Mononuclear cell (primary cell): ENCODE measurements around the gene TRAF1. TPM values are rescaled to one million over a fixed set of nuclear protein-coding genes. Genes with fewer than 3 reads are reported as not detected.

Experiments used
- H3K27me3 ChIP-seq: 2 replicates; pipeline ENCODE4 v1.6.0; 2011; ENCODE audit warnings: low read length, control low read depth; ENCODE audit not compliant: insufficient read depth
- H3K4me1 ChIP-seq: 2 replicates; pipeline ENCODE4 v1.5.1; 2011; ENCODE audit warnings: mild to moderate bottlenecking, low read length, control low read depth; ENCODE audit not compliant: insufficient read depth
- H3K4me3 ChIP-seq: 2 replicates; pipeline ENCODE4 v1.5.1; 2011; ENCODE audit warnings: mild to moderate bottlenecking, low read length, moderate library complexity
- H3K9me3 ChIP-seq: 2 replicates; pipeline ENCODE4 v1.5.1; 2011; ENCODE audit warnings: low read depth, mild to moderate bottlenecking, control low read depth, low read length
- total RNA-seq: library from RNA; depleted of rRNA; stranded (reverse); fragments of >200 nt; gene quantifications from one replicate; pipeline ENCODE4 v1.2.3, GENCODE V29; 2012

The TRAF1 gene
- total RNA-seq, 1 donor, result 88.8 TPM

DNA sequence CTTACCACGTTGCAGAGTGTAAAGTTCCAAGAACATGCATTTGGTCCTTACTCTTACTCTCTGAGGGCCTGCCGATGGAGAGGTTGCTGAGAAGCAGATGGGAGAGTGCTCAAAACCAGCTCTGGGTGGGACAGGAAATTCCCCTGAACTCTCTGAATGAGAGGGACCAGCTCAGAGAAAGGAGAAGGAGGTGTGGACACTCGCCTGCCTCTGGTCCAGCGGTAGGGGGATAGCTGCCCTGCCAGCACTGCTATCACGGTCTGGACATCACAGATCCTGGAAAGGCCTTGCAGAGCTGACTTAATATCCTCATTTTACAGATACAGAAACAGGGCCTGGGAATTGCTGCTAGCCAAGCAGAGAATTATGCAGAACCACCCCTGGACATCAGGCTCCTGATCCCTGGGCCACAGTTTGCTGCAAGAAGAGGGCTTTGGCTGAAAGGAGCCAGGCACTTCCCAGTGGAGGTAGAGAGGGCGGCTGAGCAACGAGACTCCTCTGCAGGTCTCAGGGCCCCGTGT lies 4.9 kb downstream of the TRAF1 start:
- Histone ChIP-seq H3K9me3 (no peaks in the 10 kb centered on the region), H3K4me3 (no peak overlapping the region), H3K4me1 (peaks cover 79% of the 10 kb centered on the region), H3K27me3 (no peaks in the 10 kb centered on the region)

DNA sequence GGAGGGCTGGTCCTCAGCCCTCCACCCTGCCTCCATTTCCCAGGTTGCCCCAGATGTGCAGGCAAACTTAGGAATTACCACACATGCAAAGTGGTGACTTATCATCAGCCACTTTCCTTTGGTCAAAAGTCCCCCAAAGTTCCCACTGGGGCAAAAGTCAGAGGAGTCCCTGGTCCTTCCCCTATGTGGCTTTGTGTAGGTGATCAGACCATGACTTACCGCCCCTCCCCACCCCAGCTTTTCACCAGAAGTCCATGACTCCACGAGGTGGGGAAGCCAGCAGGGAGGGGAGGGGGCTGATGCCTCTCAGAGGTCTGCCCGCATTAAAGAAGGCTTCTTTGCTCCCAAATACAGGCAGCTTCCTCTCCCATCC lies 5.8 kb downstream of the TRAF1 start:
- H3K9me3 ChIP-seq, result no peaks in the 10 kb centered on the region
- H3K4me3 ChIP-seq, result no peak overlapping the region
- peaks cover 77% of the 10 kb centered on the region for H3K4me1 ChIP-seq
- H3K27me3 ChIP-seq, result no peaks in the 10 kb centered on the region

DNA sequence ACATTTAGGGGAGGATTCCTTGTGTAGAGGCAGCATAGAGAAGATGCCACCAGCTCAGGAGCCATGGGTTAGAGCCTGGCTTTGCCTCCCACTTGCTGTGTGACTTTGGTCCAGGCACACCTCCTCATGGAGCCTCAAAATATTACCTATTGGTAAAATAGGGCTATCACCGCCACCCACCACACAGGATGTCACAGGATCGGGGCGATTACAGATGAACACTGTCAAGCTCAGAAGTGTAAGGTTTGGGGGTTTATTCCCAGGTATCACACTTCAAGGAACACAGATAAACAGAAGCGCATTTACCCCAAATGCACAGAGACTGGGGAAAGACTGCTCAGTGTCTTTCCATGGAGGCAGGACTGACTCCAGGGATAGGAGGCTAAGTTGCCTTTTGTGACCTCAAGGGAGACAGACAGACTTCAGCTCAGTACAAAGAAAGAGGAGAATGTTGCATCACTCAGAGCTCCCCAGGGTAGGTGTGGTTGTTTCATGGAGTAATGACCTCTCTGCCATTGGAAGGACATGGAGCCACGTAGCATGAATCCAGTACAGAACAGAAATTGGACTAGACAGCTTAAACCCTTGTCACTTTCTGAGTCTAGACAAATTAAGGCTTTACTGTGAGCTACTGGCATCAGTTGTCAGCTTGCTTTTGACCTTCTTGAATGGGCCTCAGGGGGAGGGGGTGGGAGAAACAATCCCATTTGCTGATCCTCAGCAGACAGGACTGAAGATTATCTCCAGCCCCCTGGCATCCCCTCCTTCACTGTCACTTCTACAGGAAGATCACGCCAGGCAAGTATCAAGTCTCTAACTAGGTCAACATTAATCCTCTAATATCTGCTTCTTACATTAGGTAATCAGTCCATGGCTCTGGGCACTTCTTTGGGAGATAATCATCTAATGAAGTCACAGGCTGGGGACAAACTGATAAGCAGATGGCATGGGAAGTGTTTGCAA lies 6.5 kb downstream of the TRAF1 start:
- no peak overlapping the region for H3K4me3 ChIP-seq
- no peaks in the 10 kb centered on the region for H3K27me3 ChIP-seq
- no peaks in the 10 kb centered on the region for H3K9me3 ChIP-seq
- peaks cover 77% of the 10 kb centered on the region for H3K4me1 ChIP-seq

DNA sequence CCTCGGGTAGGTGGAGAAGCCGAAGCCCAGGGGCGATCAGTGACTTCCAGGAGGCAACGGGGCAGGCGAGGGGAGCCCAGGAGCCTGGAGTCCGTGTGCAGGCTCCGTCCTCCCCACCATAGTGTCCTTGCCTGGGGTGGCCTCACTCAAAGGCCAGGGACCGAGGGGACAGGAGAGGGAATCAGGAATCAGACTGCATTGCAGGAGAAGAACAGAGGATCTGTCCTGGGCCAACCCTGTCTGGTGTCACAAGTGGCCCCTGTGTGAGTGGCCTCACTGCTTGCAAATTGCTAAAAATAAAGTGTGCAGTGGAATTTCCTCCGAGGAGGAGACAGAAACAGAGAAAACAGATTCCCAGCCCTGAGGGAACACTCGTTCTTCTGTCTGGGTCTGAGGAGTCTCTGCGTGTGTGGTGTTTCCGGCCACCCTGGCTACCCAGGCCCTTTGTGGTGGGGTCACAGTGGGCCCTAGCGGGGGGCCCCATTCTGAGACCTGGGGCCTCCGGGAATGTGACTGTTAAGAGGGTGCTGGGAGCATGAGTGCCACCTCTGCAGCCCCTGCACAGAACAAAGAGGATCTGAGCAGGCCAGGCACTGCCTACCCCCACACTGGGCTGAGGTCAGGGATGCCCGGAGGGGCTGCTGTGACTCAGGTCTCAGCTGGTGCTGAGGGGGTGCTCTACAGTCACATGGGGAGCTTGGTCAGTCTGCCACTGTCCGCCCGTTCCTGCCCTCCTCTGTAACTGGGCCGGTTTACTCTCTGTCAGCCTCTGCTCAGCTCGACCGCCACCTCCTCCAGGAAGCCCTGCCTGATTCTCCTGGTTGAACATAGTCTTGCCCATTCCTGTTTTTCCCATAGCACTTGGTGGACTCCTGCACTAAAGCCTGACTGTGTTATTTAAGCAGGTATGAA lies 7.4 kb downstream of the TRAF1 start:
- Histone ChIP-seq H3K4me3 (no peak overlapping the region), H3K4me1 (peaks cover 77% of the 10 kb centered on the region), H3K9me3 (no peaks in the 10 kb centered on the region), H3K27me3 (no peaks in the 10 kb centered on the region)

DNA sequence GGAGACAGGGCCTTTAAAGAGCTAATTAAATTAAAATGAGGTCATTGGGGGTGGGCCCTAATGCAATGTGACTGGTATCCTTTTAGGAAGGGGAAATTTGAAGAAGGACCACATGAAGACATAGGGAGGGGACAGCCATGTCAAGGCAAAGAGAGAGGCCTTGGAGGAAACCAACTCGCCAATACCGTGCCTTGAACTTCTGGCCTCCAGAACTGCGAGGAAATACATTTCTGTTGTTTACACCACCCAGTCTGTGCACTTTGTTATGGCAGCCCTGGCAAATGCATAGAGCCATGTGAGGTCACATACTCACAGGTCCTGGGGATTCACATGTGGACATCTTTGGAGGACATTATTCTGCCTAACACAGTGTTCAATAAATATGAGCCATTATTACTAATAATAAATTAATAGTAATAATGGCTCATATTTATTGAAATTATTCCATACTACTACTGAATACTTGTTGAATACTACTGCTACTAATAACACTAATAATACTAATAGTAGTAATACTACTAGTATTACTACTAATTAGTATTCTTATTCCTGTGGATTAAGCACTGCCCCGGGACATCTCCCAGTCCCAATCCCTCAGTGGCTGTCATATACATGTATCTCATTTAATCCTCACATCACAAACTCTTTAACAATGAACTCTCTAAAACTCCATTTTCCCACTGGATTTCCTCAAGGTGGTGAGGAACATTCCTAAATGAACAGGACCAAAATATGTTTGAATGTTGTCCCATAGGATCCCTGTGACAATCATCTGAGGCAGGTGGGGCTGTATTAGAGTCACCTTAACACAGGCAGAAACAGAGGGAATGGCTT lies 8.4 kb downstream of the TRAF1 start:
- Histone ChIP-seq H3K9me3 (no peaks in the 10 kb centered on the region), H3K4me3 (no peak overlapping the region), H3K4me1 (peaks cover 66% of the 10 kb centered on the region), H3K27me3 (no peaks in the 10 kb centered on the region)

DNA sequence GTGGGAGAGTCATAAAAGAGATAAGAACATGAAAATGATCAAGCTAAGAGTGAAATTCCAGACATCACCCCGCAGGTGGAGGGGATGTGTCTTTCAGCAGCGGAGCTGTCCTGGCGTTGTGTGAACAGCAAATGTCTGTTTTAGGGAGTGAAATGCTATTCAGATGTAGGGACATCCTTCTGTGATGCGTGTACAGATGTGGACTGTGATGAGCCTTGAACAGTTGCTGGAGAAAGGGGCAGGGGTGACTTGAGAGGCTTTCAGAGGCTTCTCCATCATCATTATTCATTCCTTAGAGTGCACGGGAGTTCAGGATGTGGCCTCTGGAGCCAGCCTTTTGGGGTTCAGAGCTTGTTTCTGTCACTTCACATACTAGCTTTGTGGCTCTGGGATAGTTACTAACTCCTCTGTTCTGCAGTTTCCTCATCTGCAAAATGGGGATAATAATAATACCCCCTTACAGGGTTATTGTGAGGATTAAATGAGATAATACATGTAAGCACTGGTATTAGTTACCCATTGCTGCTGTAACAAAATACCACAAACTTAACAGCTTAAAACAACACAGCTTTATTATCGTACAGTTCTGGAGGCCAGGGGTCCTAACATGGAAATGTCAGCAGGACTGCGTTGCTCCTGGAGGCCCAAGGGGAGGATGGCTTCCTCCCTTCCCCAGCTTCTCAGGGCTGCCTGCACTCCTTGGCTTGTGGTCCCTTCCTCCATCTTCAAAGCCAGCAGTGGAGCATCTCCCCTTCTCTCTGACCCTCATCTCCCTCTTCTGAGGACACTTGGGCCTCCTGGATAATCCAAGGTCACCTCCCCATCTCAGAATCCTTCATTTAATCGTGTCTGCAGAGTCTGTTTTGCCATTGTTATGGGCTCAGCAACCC lies 9.4 kb downstream of the TRAF1 start:
- H3K4me1 ChIP-seq, result peaks cover 58% of the 10 kb centered on the region

DNA sequence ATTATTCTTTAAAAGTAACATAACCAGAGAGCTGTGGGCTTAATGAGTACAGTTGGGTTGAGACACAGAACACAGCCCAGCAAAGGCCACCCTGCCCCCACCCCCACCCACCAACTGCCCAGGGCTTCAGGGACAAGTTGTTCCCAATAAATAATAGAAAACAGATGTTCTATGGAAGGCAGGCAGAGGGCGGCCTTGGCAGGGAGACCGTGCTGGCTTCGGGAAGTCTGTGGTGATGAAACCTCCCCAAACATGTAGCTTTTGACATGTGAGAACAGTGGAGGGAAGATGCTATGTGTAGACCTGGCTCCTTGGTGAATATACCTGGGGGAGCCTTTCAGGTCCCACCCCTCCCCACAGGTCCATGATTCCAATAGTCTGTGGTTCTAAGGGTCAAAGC lies 10.0 kb downstream of the TRAF1 start:
- H3K4me1 ChIP-seq, result peaks cover 54% of the 10 kb centered on the region
- no peaks in the 10 kb centered on the region for H3K9me3 ChIP-seq
- no peaks in the 10 kb centered on the region for H3K27me3 ChIP-seq
- no peak overlapping the region for H3K4me3 ChIP-seq

More for the DNA sequence above, 9.4 kb downstream of the TRAF1 start:
- Histone ChIP-seq H3K4me3 (no peak overlapping the region), H3K9me3 (no peaks in the 10 kb centered on the region), H3K27me3 (no peaks in the 10 kb centered on the region)

DNA sequence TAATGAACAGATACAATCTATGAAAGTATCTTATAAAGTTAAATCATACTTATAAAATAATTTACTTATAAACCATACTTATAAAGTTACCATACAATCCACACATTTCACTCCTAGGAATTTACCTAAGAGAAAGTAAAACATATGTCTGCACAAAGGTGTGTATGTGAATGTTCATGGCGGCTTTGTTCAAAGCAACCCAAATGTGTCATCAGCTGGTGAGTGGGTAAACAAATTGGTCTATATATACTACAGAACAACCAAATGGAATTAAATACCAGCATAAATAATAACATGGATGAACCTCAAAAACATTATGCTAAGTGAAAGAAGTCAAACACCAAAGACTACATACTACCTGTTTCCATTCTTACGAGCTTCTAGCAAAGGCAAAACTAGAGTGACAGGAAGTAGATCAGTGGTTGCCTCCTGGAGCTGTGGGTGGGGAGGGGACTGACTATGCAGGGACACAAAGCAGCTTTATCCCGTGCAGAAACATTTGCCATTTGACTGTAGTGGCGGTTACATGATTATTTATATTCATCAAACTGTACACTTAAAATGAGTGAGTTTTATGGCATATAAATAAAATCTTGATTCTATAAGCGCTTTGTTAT lies 10.6 kb downstream of the TRAF1 start:
- H3K4me3 ChIP-seq, result no peak overlapping the region
- H3K27me3 ChIP-seq, result no peaks in the 10 kb centered on the region
- no peaks in the 10 kb centered on the region for H3K9me3 ChIP-seq
- H3K4me1 ChIP-seq, result peaks cover 50% of the 10 kb centered on the region

DNA sequence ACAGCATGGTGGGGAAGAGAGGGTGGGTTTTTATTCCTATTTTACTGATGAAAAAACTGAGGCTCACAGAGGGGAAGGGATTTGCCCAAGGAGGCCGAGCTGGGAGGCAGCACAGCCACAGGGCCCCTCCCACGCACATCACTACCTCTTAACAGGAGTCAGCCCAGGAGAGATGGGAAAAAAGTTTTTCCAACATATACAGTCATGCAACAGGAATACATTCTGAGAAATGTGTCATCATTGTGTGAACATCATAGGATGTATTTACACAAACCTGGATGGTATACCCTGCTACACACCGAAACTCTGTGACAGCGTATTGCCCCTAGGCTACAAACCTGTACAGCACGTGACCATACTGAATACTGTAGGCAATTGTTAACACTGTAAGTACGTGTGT lies 11.6 kb downstream of the TRAF1 start:
- Histone ChIP-seq H3K9me3 (no peaks in the 10 kb centered on the region), H3K4me1 (peaks cover 46% of the 10 kb centered on the region), H3K4me3 (no peak overlapping the region), H3K27me3 (no peaks in the 10 kb centered on the region)

DNA sequence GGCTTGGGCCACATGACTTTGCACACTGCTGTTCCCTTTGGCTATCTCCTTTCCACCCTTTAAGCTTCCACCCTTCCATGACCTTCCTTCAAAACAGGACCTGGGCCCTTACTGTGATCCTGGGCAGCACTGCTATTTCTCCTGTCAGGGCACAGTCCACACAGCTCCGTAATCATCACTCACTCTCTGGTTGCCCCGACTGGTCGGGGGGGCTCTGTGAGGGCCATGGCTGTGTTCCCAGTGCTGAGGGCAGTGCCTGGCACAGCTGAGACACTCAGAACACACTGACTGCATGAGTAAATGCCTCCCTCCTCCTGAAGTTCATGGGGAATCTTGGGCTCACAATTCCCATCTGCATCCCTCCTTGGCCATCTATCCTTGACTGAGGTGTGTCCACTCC lies 12.2 kb downstream of the TRAF1 start:
- Histone ChIP-seq H3K9me3 (no peaks in the 10 kb centered on the region), H3K27me3 (no peaks in the 10 kb centered on the region), H3K4me3 (no peak overlapping the region), H3K4me1 (peaks cover 46% of the 10 kb centered on the region)

DNA sequence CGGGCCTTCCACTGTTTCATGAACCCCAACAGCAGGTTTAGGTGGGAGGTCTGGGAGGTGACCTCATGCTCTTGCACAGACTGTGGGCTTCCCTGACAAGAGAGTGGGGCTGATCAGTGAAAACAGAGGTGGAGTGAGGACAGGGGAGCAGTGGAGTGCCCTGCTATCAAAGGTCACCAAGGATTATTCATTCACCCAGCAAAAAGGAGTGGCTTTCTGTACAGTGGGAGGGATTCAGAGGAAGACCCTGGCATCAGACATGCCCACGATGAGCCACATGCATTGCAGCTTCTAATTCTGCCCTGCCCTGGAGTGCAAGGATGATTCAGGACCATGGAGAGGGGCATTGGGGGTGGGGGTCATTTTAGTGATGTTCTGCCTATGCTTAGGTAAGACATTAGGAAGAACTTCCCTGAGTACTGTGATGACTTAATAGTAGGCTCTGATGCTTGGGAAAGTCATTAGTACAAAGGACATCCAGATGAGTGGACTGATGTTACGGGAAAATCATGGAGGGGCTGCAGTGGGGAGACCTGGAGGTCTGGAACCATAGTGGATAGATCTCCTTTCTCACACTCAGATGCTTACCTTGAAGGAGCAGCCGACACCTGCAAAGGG lies 12.8 kb downstream of the TRAF1 start:
- H3K4me3 ChIP-seq, result no peak overlapping the region
- H3K9me3 ChIP-seq, result no peaks in the 10 kb centered on the region
- H3K4me1 ChIP-seq, result peaks cover 42% of the 10 kb centered on the region
- no peaks in the 10 kb centered on the region for H3K27me3 ChIP-seq

DNA sequence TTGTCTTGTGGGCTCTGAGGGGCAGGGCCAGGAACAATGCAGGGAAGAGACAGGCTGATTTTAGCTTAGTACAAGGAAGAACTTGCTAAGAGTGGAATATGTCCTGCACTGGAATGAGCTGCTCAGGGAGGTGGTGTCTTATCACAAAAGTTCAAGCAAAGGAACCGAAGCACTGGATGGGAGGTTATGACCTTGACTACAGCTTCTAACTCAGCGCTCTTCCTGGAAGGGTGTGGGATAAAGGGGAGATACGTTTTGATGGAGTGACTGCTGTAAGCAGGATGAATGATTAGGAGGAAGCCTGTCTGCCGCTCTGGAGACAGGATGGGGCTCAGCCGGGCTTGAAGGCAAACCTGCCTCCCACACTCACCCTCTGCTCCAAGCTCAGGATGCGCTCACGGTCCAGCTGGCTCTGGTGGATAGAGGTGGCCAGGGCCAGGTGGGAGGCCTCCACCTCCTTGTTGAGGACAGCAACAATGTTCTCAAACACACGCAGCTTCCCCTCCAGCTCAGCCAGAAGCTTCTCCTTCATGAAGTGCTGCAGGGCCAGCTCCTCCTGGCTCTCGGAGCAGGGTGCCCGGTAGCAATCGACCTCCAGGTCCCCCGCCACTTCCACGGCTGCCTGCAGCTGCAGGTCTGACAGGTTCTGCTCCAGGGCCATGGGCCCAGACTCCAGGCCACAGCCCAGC lies 13.5 kb downstream of the TRAF1 start:
- peaks cover 39% of the 10 kb centered on the region for H3K4me1 ChIP-seq

More for the DNA sequence above, 13.5 kb downstream of the TRAF1 start:
- H3K27me3 ChIP-seq, result no peaks in the 10 kb centered on the region
- no peak overlapping the region for H3K4me3 ChIP-seq
- H3K9me3 ChIP-seq, result no peaks in the 10 kb centered on the region
